HEK293 (cell line): Measurements from ENCODE around the gene ARL2BP.
A peak's percentile ranks its signal among the peaks of the same experiment; 100 is the strongest.

Experiments used
- CTCF ChIA-PET: fragments of 350-600 bp; formaldehyde crosslinking; extraction: SDS; loops from one replicate; lab custom pipeline; 2021; ENCODE audit warnings: antibody characterized with exemption; lab: Yijun Ruan, JAX
- POLR2A ChIA-PET: fragments of 300-600 bp; formaldehyde crosslinking; extraction: SDS; loops from one replicate; lab custom pipeline; 2020; ENCODE audit warnings: antibody characterized with exemption, inconsistent platforms; lab: Yijun Ruan, JAX
- H3K27ac ChIP-seq: fragments of 200-500 bp; sonication (Bioruptor generic); 2 replicates; pipeline ENCODE4 v1.5.1; 2014; ENCODE audit warnings: low read depth, low read length, control low read depth, inconsistent platforms; ENCODE audit errors: extremely low read depth
- H3K36me3 ChIP-seq, 2 experiments: fragments of 200-500 bp in 1 of 2; sonication (Bioruptor generic) in 1 of 2; 1 replicate in 1 of 2; 2 replicates in 1 of 2; pipeline ENCODE4 v1.5.1; 2014 to 2017; ENCODE audit warnings: inconsistent platforms in 2 of 2, low read length in 2 of 2; ENCODE audit not compliant: control insufficient read depth in 2 of 2, insufficient read depth in 1 of 2
- H3K4me1 ChIP-seq: fragments of 200-500 bp; sonication (Bioruptor generic); 2 replicates; pipeline ENCODE4 v1.5.1; 2014; ENCODE audit warnings: mild to moderate bottlenecking, low read length, inconsistent platforms; ENCODE audit not compliant: control insufficient read depth, insufficient read depth
- H3K4me3 ChIP-seq: 2 replicates; pipeline ENCODE4 v1.5.1; 2011; ENCODE audit warnings: low read depth, mild to moderate bottlenecking, control low read depth, low read length, moderate library complexity
- H3K9me3 ChIP-seq: fragments of 200-500 bp; sonication (Bioruptor generic); 2 replicates; pipeline ENCODE4 v1.5.1; 2014; ENCODE audit warnings: low read depth, low read length, inconsistent platforms; ENCODE audit not compliant: control insufficient read depth, insufficient read depth
- FEZF1 ChIP-seq: fragments of 450-650 bp; formaldehyde crosslinking; IDR thresholded peaks from 2 replicates; pipeline ENCODE4 v1.5.1; 2016; ENCODE audit warnings: missing biosample characterization, missing genetic modification characterization
- GLIS1 ChIP-seq: fragments of 450-650 bp; formaldehyde crosslinking; IDR thresholded peaks from 2 replicates; pipeline ENCODE4 v1.5.1; 2016; ENCODE audit warnings: missing biosample characterization, missing genetic modification characterization
- GLIS2 ChIP-seq: fragments of 450-650 bp; formaldehyde crosslinking; IDR thresholded peaks from 2 replicates; pipeline ENCODE4 v1.5.1; 2016; ENCODE audit warnings: missing biosample characterization, missing genetic modification characterization
- HIC1 ChIP-seq: fragments of 450-650 bp; formaldehyde crosslinking; IDR thresholded peaks from 2 replicates; pipeline ENCODE4 v1.5.1; 2016; ENCODE audit warnings: missing biosample characterization, missing genetic modification characterization
- KLF1 ChIP-seq: fragments of 450-650 bp; formaldehyde crosslinking; IDR thresholded peaks from 2 replicates; pipeline ENCODE4 v1.5.1; 2016; ENCODE audit warnings: missing biosample characterization, missing genetic modification characterization
- REST ChIP-seq: fragments of 450-650 bp; formaldehyde crosslinking; IDR thresholded peaks from 2 replicates; pipeline ENCODE4 v1.5.1; 2016; ENCODE audit warnings: missing biosample characterization, missing genetic modification characterization
- YY1 ChIP-seq: fragments of 450-650 bp; formaldehyde crosslinking; IDR thresholded peaks from 2 replicates; pipeline ENCODE4 v1.5.1; 2018; ENCODE audit warnings: missing biosample characterization, missing genetic modification characterization
- ZBTB1 ChIP-seq: fragments of 450-650 bp; formaldehyde crosslinking; IDR thresholded peaks from 2 replicates; pipeline ENCODE4 v1.5.1; 2016; ENCODE audit warnings: missing biosample characterization, missing genetic modification characterization
- ZNF10 ChIP-seq: fragments of 450-650 bp; formaldehyde crosslinking; IDR thresholded peaks from 2 replicates; pipeline ENCODE4 v1.5.1; 2017; ENCODE audit warnings: missing biosample characterization, missing genetic modification characterization
- ZNF114 ChIP-seq: fragments of 450-650 bp; formaldehyde crosslinking; IDR thresholded peaks from 2 replicates; pipeline ENCODE4 v1.5.0; 2017; ENCODE audit warnings: missing biosample characterization, missing genetic modification characterization
- ZNF146 ChIP-seq: fragments of 450-650 bp; formaldehyde crosslinking; IDR thresholded peaks from 2 replicates; pipeline ENCODE4 v1.5.1; 2016; ENCODE audit warnings: missing biosample characterization, missing genetic modification characterization
- ZNF155 ChIP-seq: fragments of 450-650 bp; formaldehyde crosslinking; IDR thresholded peaks from 2 replicates; pipeline ENCODE4 v1.5.1; 2016; ENCODE audit warnings: missing biosample characterization, missing genetic modification characterization
- ZNF169 ChIP-seq: fragments of 450-650 bp; formaldehyde crosslinking; IDR thresholded peaks from 2 replicates; pipeline ENCODE4 v1.5.1; 2016; ENCODE audit warnings: missing biosample characterization, missing genetic modification characterization
- ZNF223 ChIP-seq: fragments of 450-650 bp; formaldehyde crosslinking; IDR thresholded peaks from 2 replicates; pipeline ENCODE4 v1.5.1; 2016; ENCODE audit warnings: missing biosample characterization, missing genetic modification characterization
- ZNF274 ChIP-seq, 2 experiments: fragments of 200-500 bp in 1 of 2; fragments of 450-650 bp in 1 of 2; sonication (Bioruptor generic) in 1 of 2; formaldehyde crosslinking in 1 of 2; IDR thresholded peaks; 2 replicates each; pipeline versions ENCODE4 v1.5.1 to v1.6.1; 2014 to 2016; ENCODE audit warnings: borderline replicate concordance in 1 of 2, inconsistent platforms in 1 of 2, low read length in 1 of 2, missing biosample characterization in 1 of 2, missing genetic modification characterization in 1 of 2
- ZNF394 ChIP-seq: fragments of 450-650 bp; formaldehyde crosslinking; IDR thresholded peaks from 2 replicates; pipeline ENCODE4 v1.5.1; 2016; ENCODE audit warnings: missing biosample characterization, missing genetic modification characterization, mild to moderate bottlenecking, moderate library complexity, borderline replicate concordance
- ZNF513 ChIP-seq: fragments of 450-650 bp; IDR thresholded peaks from 2 replicates; pipeline ENCODE4 v1.5.1; 2018; ENCODE audit warnings: missing biosample characterization, missing genetic modification characterization
- ZNF670 ChIP-seq: fragments of 450-650 bp; formaldehyde crosslinking; IDR thresholded peaks from 2 replicates; pipeline ENCODE4 v1.5.1; 2016; ENCODE audit warnings: missing biosample characterization, missing genetic modification characterization, low read depth
- ZSCAN16 ChIP-seq: fragments of 450-650 bp; formaldehyde crosslinking; IDR thresholded peaks from 2 replicates; pipeline ENCODE4 v1.5.1; 2016; ENCODE audit warnings: missing biosample characterization, missing genetic modification characterization

Gene ARL2BP

GRCh38 chr16:57257455-57258070 lies 12.5 kb downstream of the ARL2BP start (continued):
- TF ChIP-seq GLIS2 (tag by site-specific recombination), result no peak
- no peak for TF ChIP-seq ZNF169 (tag by site-specific recombination)

GRCh38 chr16:57258226-57258909 lies 13.3 kb downstream of the ARL2BP start:
- Histone ChIP-seq H3K4me1 (no peaks in the 10 kb centered on the region), H3K9me3 (no peaks in the 10 kb centered on the region), H3K27ac (no peak overlapping the region), H3K4me3 (no peak overlapping the region), H3K36me3 (peaks cover 0 to 23% of the 10 kb centered on the region in 2 experiments; a peak in 2 of 3 replicates)
- ChIA-PET CTCF (no interaction called here), POLR2A (interaction anchor here (0.6 kb wide), 1 partner anchor 36 kb away, joined by 5 read pairs; no protein-coding TSS in a partner anchor)
- no peak for TF ChIP-seq HIC1 (tag by site-specific recombination)

GRCh38 chr16:57258910-57259475 lies 13.9 kb downstream of the ARL2BP start:
- H3K27ac ChIP-seq, result no peak overlapping the region
- CTCF ChIA-PET, result no interaction called here
- TF ChIP-seq KLF1 (tag by site-specific recombination) (no peak), ZSCAN16 (no peak), GLIS1 (tag by site-specific recombination) (peak; percentile 67), ZNF155 (tag by site-specific recombination) (no peak), ZNF223 (tag by site-specific recombination) (no peak)
- no peak overlapping the region for H3K4me3 ChIP-seq
- POLR2A ChIA-PET, result interaction anchor here (0.6 to 0.9 kb wide), 2 partner anchors 10 to 36 kb away, joined by 3 to 5 read pairs; no protein-coding TSS in a partner anchor
- no peaks in the 10 kb centered on the region for H3K4me1 ChIP-seq
- no peaks in the 10 kb centered on the region for H3K9me3 ChIP-seq
- peaks cover 0 to 18% of the 10 kb centered on the region in 2 experiments; a peak in 2 of 3 replicates for H3K36me3 ChIP-seq

- Histone ChIP-seq H3K36me3 (peaks cover 0 to 12% of the 10 kb centered on the region in 2 experiments; a peak in 1 of 3 replicates), H3K4me1 (no peaks in the 10 kb centered on the region)
- CTCF ChIA-PET, result no interaction called here
- TF ChIP-seq ZNF146 (tag by site-specific recombination), result no peak
- TF ChIP-seq REST (tag by site-specific recombination), result no peak
- TF ChIP-seq ZNF513 (tag by site-specific recombination), result no peak
- no peak for TF ChIP-seq ZBTB1 (tag by site-specific recombination)
- TF ChIP-seq ZNF274 (IDR thresholded peaks at IDR 0.05; ENCODE audit: low read length), result no peak
- no peak for TF ChIP-seq ZNF274 (tag by site-specific recombination; IDR thresholded peaks at IDR 0.05; ENCODE audit: borderline replicate concordance)
- TF ChIP-seq ZNF10, result no peak
- no peak for TF ChIP-seq ZNF394 (tag by site-specific recombination)
- TF ChIP-seq YY1 (tag by site-specific recombination), result no peak
- no peak for TF ChIP-seq ZNF114 (tag by site-specific recombination)
- TF ChIP-seq FEZF1 (tag by site-specific recombination), result no peak
- no peak for TF ChIP-seq ZNF670 (tag by site-specific recombination)
- TF ChIP-seq, all 188 proteins: peak for 0
- Histone ChIP-seq H3K27ac (no peak overlapping the region), H3K4me3 (no peak overlapping the region), H3K9me3 (no peaks in the 10 kb centered on the region)
- POLR2A ChIA-PET, result interaction anchor here (0.6 kb wide), 1 partner anchor 15 kb away, joined by 4 read pairs; no protein-coding TSS in a partner anchor
Observed at GRCh38 chr16:57260294-57260929, 15.4 kb downstream of the ARL2BP start.
